WTC11 (cell line): ENCODE results near the gene CNTNAP2. TPM values are rescaled to one million over a fixed set of nuclear protein-coding genes. Genes with fewer than 3 reads are reported as not detected.

Experiments used
- ATAC-seq: fragments of 200-7000 bp; cut with Tn5 transposase; 2 replicates; pipeline ENCODE4 v1.10.0; 2021; ENCODE audit warnings: mild to moderate bottlenecking, moderate library complexity
- CTCF ChIA-PET: fragments of 300-600 bp; sonication (Branson Sonifier 250); formaldehyde crosslinking; loops from one replicate; lab custom pipeline; 2021; ENCODE audit warnings: antibody characterized with exemption; lab: Charles Lee
- POLR2A ChIA-PET: fragments of 350-600 bp; sonication (Branson Sonifier 250); formaldehyde crosslinking; loops from one replicate; lab custom pipeline; 2021; ENCODE audit warnings: antibody characterized with exemption; lab: Charles Lee
- DNase-seq: peaks from one replicate; pipeline ENCODE4 v3.0.0; 2021; ENCODE audit warnings: low spot score
- H3K27ac Mint-ChIP-seq: 2 replicates; pipeline ENCODE4 v1.8.0; 2021; ENCODE audit warnings: mixed read lengths
- H3K27me3 Mint-ChIP-seq: 2 replicates; pipeline ENCODE4 v1.8.0; 2021; ENCODE audit warnings: low read depth, mild to moderate bottlenecking, moderate library complexity, mixed read lengths
- H3K36me3 Mint-ChIP-seq: 2 replicates; pipeline ENCODE4 v1.8.0; 2021; ENCODE audit warnings: mixed read lengths
- H3K4me1 Mint-ChIP-seq: 2 replicates; pipeline ENCODE4 v1.8.0; 2022; ENCODE audit warnings: mixed read lengths
- H3K4me3 Mint-ChIP-seq: 2 replicates; pipeline ENCODE4 v1.8.0; 2021; ENCODE audit warnings: mild to moderate bottlenecking, moderate library complexity, mixed read lengths
- H3K9me3 Mint-ChIP-seq: 2 replicates; pipeline ENCODE4 v1.8.0; 2021; ENCODE audit warnings: mixed read lengths
- ATF2 ChIP-seq: sonication (generic); formaldehyde crosslinking; IDR thresholded peaks from 2 replicates; pipeline ENCODE4 v1.8.1; 2022; ENCODE audit warnings: low read depth, missing genetic modification reagents, borderline replicate concordance
- CREB1 ChIP-seq: sonication (generic); formaldehyde crosslinking; IDR thresholded peaks from 2 replicates; pipeline ENCODE4 v1.8.0; 2023; ENCODE audit warnings: mild to moderate bottlenecking, missing genetic modification reagents
- CTCF ChIP-seq: fragments of 200-600 bp; IDR thresholded peaks from 2 replicates; pipeline ENCODE4 v1.8.0; 2022; ENCODE audit warnings: antibody characterized with exemption
- FOXK1 ChIP-seq: sonication (generic); formaldehyde crosslinking; IDR thresholded peaks from 2 replicates; pipeline ENCODE4 v1.8.0; 2022; ENCODE audit warnings: mild to moderate bottlenecking, moderate library complexity, missing genetic modification reagents
- GTF2I ChIP-seq: fragments of 250-450 bp; sonication (Bioruptor Pico); conservative IDR thresholded peaks from 2 replicates; pipeline ENCODE4 v1.4.0; 2021; ENCODE audit warnings: mild to moderate bottlenecking
- MAX ChIP-seq: sonication (generic); formaldehyde crosslinking; IDR thresholded peaks from 2 replicates; pipeline ENCODE4 v1.8.0; 2022; ENCODE audit warnings: mild to moderate bottlenecking, missing genetic modification reagents
- PREB ChIP-seq: sonication (generic); formaldehyde crosslinking; IDR thresholded peaks from 2 replicates; pipeline ENCODE4 v1.8.1; 2022; ENCODE audit warnings: mild to moderate bottlenecking, missing genetic modification reagents, moderate library complexity, borderline replicate concordance
- PRRX2 ChIP-seq: fragments of 250-450 bp; sonication (Bioruptor Pico); IDR thresholded peaks from 2 replicates; pipeline ENCODE4 v1.8.0; 2021; ENCODE audit warnings: mild to moderate bottlenecking
- SMAD4 ChIP-seq: sonication (generic); formaldehyde crosslinking; IDR thresholded peaks from 2 replicates; pipeline ENCODE4 v1.8.0; 2022; ENCODE audit warnings: mild to moderate bottlenecking, missing genetic modification reagents
- SP1 ChIP-seq: sonication (generic); formaldehyde crosslinking; conservative IDR thresholded peaks from 2 replicates; pipeline ENCODE4 v1.8.1; 2022; ENCODE audit warnings: missing genetic modification reagents
- TEAD1 ChIP-seq: sonication (generic); formaldehyde crosslinking; IDR thresholded peaks from 2 replicates; pipeline ENCODE4 v1.8.0; 2022; ENCODE audit warnings: mild to moderate bottlenecking, missing genetic modification reagents
- USF1 ChIP-seq: sonication (generic); formaldehyde crosslinking; IDR thresholded peaks from 2 replicates; pipeline ENCODE4 v1.8.0; 2022; ENCODE audit warnings: mild to moderate bottlenecking, missing genetic modification reagents
- ZBTB43 ChIP-seq: sonication (generic); formaldehyde crosslinking; IDR thresholded peaks from 2 replicates; pipeline ENCODE4 v1.8.1; 2023; ENCODE audit warnings: mild to moderate bottlenecking, missing genetic modification reagents
- ZNF281 ChIP-seq: sonication (generic); formaldehyde crosslinking; IDR thresholded peaks from 2 replicates; pipeline ENCODE4 v1.8.0; 2023; ENCODE audit warnings: mild to moderate bottlenecking, missing genetic modification reagents
- ZNF317 ChIP-seq: sonication (generic); formaldehyde crosslinking; IDR thresholded peaks from 2 replicates; pipeline ENCODE4 v1.8.1; 2023; ENCODE audit warnings: low read depth, mild to moderate bottlenecking, moderate library complexity, missing genetic modification reagents, borderline replicate concordance
- ZNF396 ChIP-seq: fragments of 250-450 bp; sonication (Bioruptor Pico); IDR thresholded peaks from 2 replicates; pipeline ENCODE4 v1.8.0; 2021; ENCODE audit warnings: mild to moderate bottlenecking, moderate library complexity, borderline replicate concordance
- ZNF423 ChIP-seq: fragments of 250-450 bp; sonication (Bioruptor Pico); IDR thresholded peaks from 2 replicates; pipeline ENCODE4 v2.1.2; 2022; ENCODE audit warnings: mild to moderate bottlenecking, moderate library complexity
- ZSCAN18 ChIP-seq: fragments of 250-450 bp; sonication (Bioruptor Pico); IDR thresholded peaks from 2 replicates; pipeline ENCODE4 v2.1.2; 2022; ENCODE audit warnings: mild to moderate bottlenecking, moderate library complexity
- total RNA-seq: library from RNA; stranded (reverse); gene quantifications from 3 replicates; pipeline ENCODE4 v1.2.3, GENCODE V29; 2021

The CNTNAP2 gene
- total RNA-seq, 1 experiment from 2014 or later: 63.8 TPM

- no peak for DNase-seq
- CTCF ChIA-PET: interaction anchor here (1.1 kb wide), 1 partner anchor 169 kb away, joined by 4 read pairs; no protein-coding TSS in a partner anchor
- no peak for TF ChIP-seq CREB1
- no peak for TF ChIP-seq ATF2
- no peak for TF ChIP-seq GTF2I (CRISPR knock-in tag)
- no peak for TF ChIP-seq ZNF423 (CRISPR knock-in tag)
- TF ChIP-seq FOXK1 (CRISPR knock-in tag): no peak
- TF ChIP-seq PRRX2 (CRISPR knock-in tag): no peak
- no peak for TF ChIP-seq MAX
- no peak for TF ChIP-seq SP1
- TF ChIP-seq TEAD1: no peak
- no peak for TF ChIP-seq SMAD4 (CRISPR knock-in tag)
- TF ChIP-seq USF1 (CRISPR knock-in tag): no peak
- no peak for TF ChIP-seq PREB (CRISPR knock-in tag)
- TF ChIP-seq CTCF: no peak
- no peak for TF ChIP-seq ZSCAN18 (CRISPR knock-in tag)
- no peak for TF ChIP-seq ZNF281 (CRISPR knock-in tag)
- no peak for TF ChIP-seq ZNF396
- TF ChIP-seq ZNF317 (CRISPR knock-in tag): no peak
- TF ChIP-seq ZBTB43 (CRISPR knock-in tag): no peak
- ATAC-seq: no peak
- Mint-ChIP-seq H3K27me3 (peaks cover 3% of the 10 kb centered on the region; the same call in 1 of the 2 replicates), H3K27ac (no peak overlapping the region), H3K36me3 (peaks cover 4% of the 10 kb centered on the region; the same call in 1 of the 2 replicates), H3K9me3 (peaks cover 10% of the 10 kb centered on the region; the same call in 1 of the 2 replicates), H3K4me1 (no peaks in the 10 kb centered on the region), H3K4me3 (no peak overlapping the region)
- POLR2A ChIA-PET: no interaction called here
Measured at GRCh38 chr7:148433521-148434180, 2317.1 kb downstream of the CNTNAP2 start.
